Measurements from ENCODE around the gene FGA. TPM values are rescaled to one million over a fixed set of nuclear protein-coding genes. Genes with fewer than 3 reads are reported as not detected.
A peak's percentile ranks its signal among the peaks of the same experiment; 100 is the strongest.

Gene FGA
- total and polyA plus RNA-seq, 9 of the 15 experiments (the other 6 are each of a cell fraction or from before 2014, with no cell fraction given), result 0.04 to 2.5 (median 0.07) TPM; not detected in 5

- Histone ChIP-seq H3K9me3 (replicated peaks; ENCODE audit: control insufficient read depth, insufficient read depth, low read depth, low read length) (no peaks in the 10 kb centered on the region), H2AFZ (ENCODE audit: low read depth, low read length) (no peak overlapping the region), H3K4me3 (no peak overlapping the region), H3K4me2 (ENCODE audit: insufficient read depth, low read length) (no peak overlapping the region), H3K27ac (ENCODE audit: extremely low read depth, low read depth, low read length) (no peak overlapping the region), H3K9ac (ENCODE audit: insufficient read depth in 1 of 2, low read depth in 2 of 2, low read length in 2 of 2) (no peak overlapping the region), H3K36me3 (ENCODE audit: control insufficient read depth, insufficient read depth, low read length) (peaks cover 99% of the 10 kb centered on the region), H3K27me3 (ENCODE audit: control insufficient read depth in 2 of 2, insufficient read depth in 2 of 2, low read length in 2 of 2) (no peaks in the 10 kb centered on the region), H3K79me2 (ENCODE audit: control insufficient read depth, insufficient read depth, low read length) (0 out of 3 replicates have a peak, but pooled peaks cover 2% of the 10 kb centered on the region), H4K20me1 (replicated peaks; ENCODE audit: control insufficient read depth, insufficient read depth, low read length) (no peaks in the 10 kb centered on the region), H3K4me1 (replicated peaks in 1 of 2; ENCODE audit: control insufficient read depth in 2 of 2, insufficient read depth in 2 of 2, low read length in 2 of 2) (no peaks in the 10 kb centered on the region), H3K9me1 (ENCODE audit: control insufficient read depth, insufficient read depth, low read length) (no peaks in the 10 kb centered on the region)
- 94% methylated on average over 4 of the region's 4 CpGs for WGBS (ENCODE audit: insufficient coverage, low coverage, missing lambda C conversion rate)
- DNase-seq (ENCODE audit: extremely low read depth in 1 of 4, low spot score in 3 of 4) (no peak), ATAC-seq (no peak), FAIRE-seq (no peak)
- intact Hi-C loops (cut with micrococcal nuclease), result no loop called here
- ChIA-PET CTCF (ENCODE audit: low intra/inter-chr PET ratio) (no interaction called here), POLR2A (no interaction called here)
- TF ChIP-seq RBM25 (IDR thresholded peaks at IDR 0.05; ENCODE audit: low read depth, low read length, severe bottlenecking), result peak; percentile 7
- no peak for TF ChIP-seq KAT7 (CRISPR knock-in tag; IDR thresholded peaks at IDR 0.05; ENCODE audit: borderline replicate concordance)
- TF ChIP-seq ZNF146 (CRISPR knock-in tag; IDR thresholded peaks at IDR 0.05; ENCODE audit: unreplicated experiment), result peak; percentile 40
- BruUV-seq (replicated peaks), result no TSS peak
- in situ Hi-C loops (cut with MboI), result no loop called here
Observed at GRCh38 chr4:154542271-154542879, 48.2 kb downstream of the FGA start.

Small RNA genes within 50 kb of the gene (small RNA-seq; reads per million reads assigned to genes)
- gene RNU6-1285P, result not detected

Other genes with a start within 250 kb of the FGA start
- 5.5 and 5.7 TPM in 2 replicates for gene DCHS2, start 98.9 kb downstream of the FGA start, total RNA-seq (2014; rRNA removed)
- gene DCHS2, start 98.9 kb downstream of the FGA start, total RNA-seq (2014; rRNA removed; fragmentation: Illumina TruSeq; extraction: Trizol), result 6.8 and 7.4 TPM in 2 replicates
- gene DCHS2, start 98.9 kb downstream of the FGA start, total RNA-seq (2015; rRNA removed; fragmentation: Illumina TruSeq; extraction: Trizol), result 5.7 and 5.8 TPM in 2 replicates
- 6.9 and 7.1 TPM in 2 replicates for gene DCHS2, start 98.9 kb downstream of the FGA start, total RNA-seq (2021)
- 1.8 and 2.8 TPM in 2 replicates for gene DCHS2, start 98.9 kb downstream of the FGA start, polyA plus RNA-seq (2011; rRNA removed)
- gene DCHS2, start 98.9 kb downstream of the FGA start, polyA plus RNA-seq (2014; fragmentation: Illumina TruSeq; extraction: Trizol), result 4.7 and 5.3 TPM in 2 replicates
- gene DCHS2, start 98.9 kb downstream of the FGA start, polyA plus RNA-seq (2014; fragmentation: Nextera tagmentation; extraction: Ambion mirVana), result under 1 TPM; 0.49 to 0.92 TPM
- 4.6 TPM in 2 replicates for gene DCHS2, start 98.9 kb downstream of the FGA start, polyA plus RNA-seq (2014; rRNA removed)
- gene PLRG1, start 40.3 kb downstream of the FGA start, total RNA-seq (2014; rRNA removed), result 48.0 and 53.1 TPM in 2 replicates
- gene PLRG1, start 40.3 kb downstream of the FGA start, total RNA-seq (2014; rRNA removed; fragmentation: Illumina TruSeq; extraction: Trizol), result 120 and 142 TPM in 2 replicates
- 67.3 and 68.9 TPM in 2 replicates for gene PLRG1, start 40.3 kb downstream of the FGA start, total RNA-seq (2015; rRNA removed; fragmentation: Illumina TruSeq; extraction: Trizol)
- gene PLRG1, start 40.3 kb downstream of the FGA start, total RNA-seq (2021), result 121 and 122 TPM in 2 replicates
- gene PLRG1, start 40.3 kb downstream of the FGA start, polyA plus RNA-seq (2011; rRNA removed), result 141 and 204 TPM in 2 replicates
- 114 and 116 TPM in 2 replicates for gene PLRG1, start 40.3 kb downstream of the FGA start, polyA plus RNA-seq (2014; fragmentation: Illumina TruSeq; extraction: Trizol)
- gene PLRG1, start 40.3 kb downstream of the FGA start, polyA plus RNA-seq (2014; fragmentation: Nextera tagmentation; extraction: Ambion mirVana), result 100 to 1,000 TPM; 218 to 248 TPM
- gene PLRG1, start 40.3 kb downstream of the FGA start, polyA plus RNA-seq (2014; rRNA removed), result 107 and 118 TPM in 2 replicates
- gene FGB, start 27.7 kb downstream of the FGA start, total RNA-seq (2014; rRNA removed), result not detected in 2 replicates
- not detected in 2 replicates for gene FGB, start 27.7 kb downstream of the FGA start, total RNA-seq (2014; rRNA removed; fragmentation: Illumina TruSeq; extraction: Trizol)
- gene FGB, start 27.7 kb downstream of the FGA start, total RNA-seq (2015; rRNA removed; fragmentation: Illumina TruSeq; extraction: Trizol), result not detected in 2 replicates
- gene FGB, start 27.7 kb downstream of the FGA start, total RNA-seq (2021), result 1.9 and 2.5 TPM in 2 replicates
- gene FGB, start 27.7 kb downstream of the FGA start, polyA plus RNA-seq (2011; rRNA removed), result not detected in 2 replicates
- not detected in 2 replicates for gene FGB, start 27.7 kb downstream of the FGA start, polyA plus RNA-seq (2014; fragmentation: Illumina TruSeq; extraction: Trizol)
- gene FGB, start 27.7 kb downstream of the FGA start, polyA plus RNA-seq (2014; fragmentation: Nextera tagmentation; extraction: Ambion mirVana), result under 1 TPM; 0.07 to 0.13 TPM
- gene FGB, start 27.7 kb downstream of the FGA start, polyA plus RNA-seq (2014; rRNA removed), result not detected in 2 replicates
- 0.45 TPM in 1 of 2 replicates, not detected in the other for gene FGG, start 21.9 kb upstream of the FGA start, total RNA-seq (2014; rRNA removed)
- 0.33 TPM in 1 of 2 replicates, not detected in the other for gene FGG, start 21.9 kb upstream of the FGA start, total RNA-seq (2014; rRNA removed; fragmentation: Illumina TruSeq; extraction: Trizol)
- not detected in 2 replicates for gene FGG, start 21.9 kb upstream of the FGA start, total RNA-seq (2015; rRNA removed; fragmentation: Illumina TruSeq; extraction: Trizol)
- gene FGG, start 21.9 kb upstream of the FGA start, total RNA-seq (2021), result 1.9 and 2.2 TPM in 2 replicates
- 0.08 and 0.24 TPM in 2 replicates for gene FGG, start 21.9 kb upstream of the FGA start, polyA plus RNA-seq (2011; rRNA removed)
- gene FGG, start 21.9 kb upstream of the FGA start, polyA plus RNA-seq (2014; fragmentation: Illumina TruSeq; extraction: Trizol), result 0.12 TPM in 1 of 2 replicates, not detected in the other
- under 1 TPM; 0.34 to 0.41 TPM for gene FGG, start 21.9 kb upstream of the FGA start, polyA plus RNA-seq (2014; fragmentation: Nextera tagmentation; extraction: Ambion mirVana)
- 0.27 TPM in 1 of 2 replicates, not detected in the other for gene FGG, start 21.9 kb upstream of the FGA start, polyA plus RNA-seq (2014; rRNA removed)
- 0.41 and 0.45 TPM in 2 replicates for gene LRAT, start 153.3 kb upstream of the FGA start, total RNA-seq (2014; rRNA removed)
- not detected in 2 replicates for gene LRAT, start 153.3 kb upstream of the FGA start, total RNA-seq (2014; rRNA removed; fragmentation: Illumina TruSeq; extraction: Trizol)
- gene LRAT, start 153.3 kb upstream of the FGA start, total RNA-seq (2015; rRNA removed; fragmentation: Illumina TruSeq; extraction: Trizol), result not detected in 2 replicates
- 0.07 and 0.09 TPM in 2 replicates for gene LRAT, start 153.3 kb upstream of the FGA start, total RNA-seq (2021)
- 0.07 TPM in 1 of 2 replicates, not detected in the other for gene LRAT, start 153.3 kb upstream of the FGA start, polyA plus RNA-seq (2011; rRNA removed)
- gene LRAT, start 153.3 kb upstream of the FGA start, polyA plus RNA-seq (2014; fragmentation: Illumina TruSeq; extraction: Trizol), result 0.09 TPM in 1 of 2 replicates, not detected in the other
- gene LRAT, start 153.3 kb upstream of the FGA start, polyA plus RNA-seq (2014; fragmentation: Nextera tagmentation; extraction: Ambion mirVana), result under 1 TPM in 1 of 2 experiments, not detected in 1; 0.03 TPM
- 0.27 TPM in 1 of 2 replicates, not detected in the other for gene LRAT, start 153.3 kb upstream of the FGA start, polyA plus RNA-seq (2014; rRNA removed)
- gene RBM46, start 190.5 kb upstream of the FGA start, total RNA-seq (2014; rRNA removed), result not detected in 2 replicates
- not detected in 2 replicates for gene RBM46, start 190.5 kb upstream of the FGA start, total RNA-seq (2014; rRNA removed; fragmentation: Illumina TruSeq; extraction: Trizol)
- gene RBM46, start 190.5 kb upstream of the FGA start, total RNA-seq (2015; rRNA removed; fragmentation: Illumina TruSeq; extraction: Trizol), result not detected in 2 replicates
- not detected in 2 replicates for gene RBM46, start 190.5 kb upstream of the FGA start, total RNA-seq (2021)
- gene RBM46, start 190.5 kb upstream of the FGA start, polyA plus RNA-seq (2011; rRNA removed), result not detected in 2 replicates
- gene RBM46, start 190.5 kb upstream of the FGA start, polyA plus RNA-seq (2014; fragmentation: Illumina TruSeq; extraction: Trizol), result 0.04 TPM in 1 of 2 replicates, not detected in the other
- gene RBM46, start 190.5 kb upstream of the FGA start, polyA plus RNA-seq (2014; fragmentation: Nextera tagmentation; extraction: Ambion mirVana), result not detected
- gene RBM46, start 190.5 kb upstream of the FGA start, polyA plus RNA-seq (2014; rRNA removed), result not detected in 2 replicates

Measured in K562 (cell line).